Hepatocyte (in vitro differentiated cells): Measurements from ENCODE around the gene WIZ.

ENCODE experiments used
- CTCF ChIP-seq: fragments of 200-600 bp; sonication (generic); IDR thresholded peaks from 2 replicates; pipeline ENCODE4 v1.5.1; 2016; ENCODE audit warnings: antibody characterized with exemption, mild to moderate bottlenecking; ENCODE audit not compliant: poor library complexity
- EZH2 ChIP-seq: fragments of 200-600 bp; sonication (generic); IDR thresholded peaks from 2 replicates; pipeline ENCODE4 v1.6.1; 2016; ENCODE audit warnings: antibody characterized with exemption, mild to moderate bottlenecking, borderline replicate concordance
- EZH2phosphoT487 ChIP-seq: fragments of 200-600 bp; sonication (generic); IDR thresholded peaks from one replicate; pipeline ENCODE4 v1.6.1; 2018; ENCODE audit warnings: antibody characterized with exemption, mild to moderate bottlenecking, low read depth, moderate library complexity; ENCODE audit not compliant: unreplicated experiment, severe bottlenecking

GRCh38 chr19:15445807-15446376 lies 3.9 kb downstream of the WIZ start:
- TF ChIP-seq CTCF, result no peak
- TF ChIP-seq EZH2, result no peak
- TF ChIP-seq EZH2phosphoT487, result no peak
